Spleen (tissue), 7 donors: ENCODE results near the gene CNKSR3.

Experiments used
- POLR2A ChIP-seq, 3 donors: fragments of 450-650 bp; IDR thresholded peaks; one replicate each; pipeline ENCODE4 v1.5.1; 2017; ENCODE audit warnings: antibody characterized with exemption in 3 of 3, mild to moderate bottlenecking in 1 of 3
- TF ChIP-seq, protein P1 (sequence below), 11 experiments: fragments of 200-600 bp in 7 of 11; fragments of 450-650 bp in 4 of 11; sonication (generic) in 4 of 11; IDR thresholded peaks in 8 of 11; conservative IDR thresholded peaks in 3 of 11; 1 replicate in 7 of 11; 2 replicates in 4 of 11; pipeline versions ENCODE4 v1.4.0 to v1.8.0; 2016 to 2021; ENCODE audit warnings: antibody characterized with exemption in 11 of 11, inconsistent platforms in 4 of 11, mild to moderate bottlenecking in 1 of 11
- donor health status: DM: no; HTN: no; CAD: no; lungs with moderate emphysema.
- donor health status: DM: no; HTN: no; CAD: no.
- donor health status: DM: no; HTN: no; CAD: no.

GRCh38 chr6:154528310-154528915 is 17.9 kb upstream of the CNKSR3 start:
- TF ChIP-seq, protein P1, sequence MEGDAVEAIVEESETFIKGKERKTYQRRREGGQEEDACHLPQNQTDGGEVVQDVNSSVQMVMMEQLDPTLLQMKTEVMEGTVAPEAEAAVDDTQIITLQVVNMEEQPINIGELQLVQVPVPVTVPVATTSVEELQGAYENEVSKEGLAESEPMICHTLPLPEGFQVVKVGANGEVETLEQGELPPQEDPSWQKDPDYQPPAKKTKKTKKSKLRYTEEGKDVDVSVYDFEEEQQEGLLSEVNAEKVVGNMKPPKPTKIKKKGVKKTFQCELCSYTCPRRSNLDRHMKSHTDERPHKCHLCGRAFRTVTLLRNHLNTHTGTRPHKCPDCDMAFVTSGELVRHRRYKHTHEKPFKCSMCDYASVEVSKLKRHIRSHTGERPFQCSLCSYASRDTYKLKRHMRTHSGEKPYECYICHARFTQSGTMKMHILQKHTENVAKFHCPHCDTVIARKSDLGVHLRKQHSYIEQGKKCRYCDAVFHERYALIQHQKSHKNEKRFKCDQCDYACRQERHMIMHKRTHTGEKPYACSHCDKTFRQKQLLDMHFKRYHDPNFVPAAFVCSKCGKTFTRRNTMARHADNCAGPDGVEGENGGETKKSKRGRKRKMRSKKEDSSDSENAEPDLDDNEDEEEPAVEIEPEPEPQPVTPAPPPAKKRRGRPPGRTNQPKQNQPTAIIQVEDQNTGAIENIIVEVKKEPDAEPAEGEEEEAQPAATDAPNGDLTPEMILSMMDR (IDR thresholded peaks at IDR 0.05 in 8 of 11, conservative IDR thresholded peaks at IDR 0.05 in 3 of 11), result no peak
- no peak for TF ChIP-seq POLR2A (IDR thresholded peaks at IDR 0.05)
